Right lobe of liver (tissue), 6 donors: ENCODE results near the gene LENG8. TPM values are rescaled to one million over a fixed set of nuclear protein-coding genes. Genes with fewer than 3 reads are reported as not detected.

Source experiments
- ATAC-seq, 4 donors: fragments of 200-7000 bp; cut with Tn5 transposase; one replicate each; pipeline ENCODE4 v1.9.1; 2020; ENCODE audit warnings: mild to moderate bottlenecking in 4 of 4, moderate library complexity in 4 of 4
- DNase-seq, 3 donors: peaks; one replicate each; pipeline ENCODE4 v3.0.0-alpha.2; 2020
- H3K27ac ChIP-seq, 3 donors: fragments of 200-600 bp; one replicate each; pipeline ENCODE4 v1.8.0; 2022
- H3K27me3 ChIP-seq, 2 donors: fragments of 200-600 bp; one replicate each; pipeline ENCODE4 v1.8.0; 2022
- H3K36me3 ChIP-seq, 4 donors: fragments of 200-600 bp; sonication (generic) in 1 of 4; one replicate each; pipeline versions ENCODE4 v1.5.1 to v1.8.0; 2017 to 2022; ENCODE audit warnings: control low read depth in 1 of 4
- H3K4me1 ChIP-seq, 4 donors: fragments of 200-600 bp; sonication (generic) in 1 of 4; one replicate each; pipeline versions ENCODE4 v1.5.1 to v1.8.0; 2017 to 2022; ENCODE audit warnings: control low read depth in 1 of 4
- H3K4me3 ChIP-seq, 3 donors: fragments of 200-600 bp; one replicate each; pipeline ENCODE4 v1.8.0; 2022
- H3K9me3 ChIP-seq, 4 donors: fragments of 200-600 bp; sonication (generic) in 1 of 4; one replicate each; pipeline versions ENCODE4 v1.5.1 to v1.8.0; 2017 to 2022; ENCODE audit warnings: control low read depth in 1 of 4
- POLR2A ChIP-seq: fragments of 450-650 bp; IDR thresholded peaks from one replicate; pipeline ENCODE4 v1.6.1; 2017; ENCODE audit warnings: antibody characterized with exemption, mild to moderate bottlenecking
- WGBS: methylation state at CpG from one replicate; pipeline ENCODE4 v1.1.6; 2018; ENCODE audit warnings: low coverage, low lambda C conversion rate; ENCODE audit not compliant: insufficient coverage; ENCODE audit errors: missing lambda C conversion rate; 5-methylcytosine and 5-hydroxymethylcytosine counted together
- intact Hi-C, 2 donors: fragments of 100-400 bp; cut with DNase I; formaldehyde crosslinking; loops; one replicate each; pipeline versions ENCODE4 v1.11.2 to v1.14.1; 2022
- total RNA-seq, 6 experiments: library from RNA; depleted of rRNA in 2 of 6; stranded (reverse); fragments of >200 nt in 2 of 6; fragmentation: NEBNext Ultra II Directional in 3 of 6; extraction: Animal tissue kit (Norgen Biotek cat#: 25700) in 3 of 6; gene quantifications; one replicate each; pipeline versions ENCODE4 v1.1.0 to v1.2.4, GENCODE V29; 2016 to 2023
- TF ChIP-seq, protein P1 (sequence below), 4 donors: fragments of 200-600 bp in 3 of 4; fragments of 450-650 bp in 1 of 4; IDR thresholded peaks; one replicate each; pipeline versions ENCODE4 v1.5.1 to v1.8.0; 2016 to 2022; ENCODE audit warnings: antibody characterized with exemption in 4 of 4, mild to moderate bottlenecking in 2 of 4
- donor health status: DM: no; HTN: yes; CAD: no.
- donor health status: DM: no; HTN: no; CAD: no.
- donor health status: DM: no; HTN: no; CAD: no.
- donor health status: DM: no; HTN: yes; CAD: no.
- donor health status: DM: no; HTN: yes; CAD: no.

The LENG8 gene
- total RNA-seq, 6 experiments from 2014 or later, result 29.8 to 66.3 (median 41.1) TPM

GRCh38 chr19:54449701-54450069 is 686 bp downstream of the LENG8 start:
- no peaks in the 10 kb centered on the region for H3K27me3 ChIP-seq
- H3K9me3 ChIP-seq, result no peaks in the 10 kb centered on the region
- TF ChIP-seq, protein P1, sequence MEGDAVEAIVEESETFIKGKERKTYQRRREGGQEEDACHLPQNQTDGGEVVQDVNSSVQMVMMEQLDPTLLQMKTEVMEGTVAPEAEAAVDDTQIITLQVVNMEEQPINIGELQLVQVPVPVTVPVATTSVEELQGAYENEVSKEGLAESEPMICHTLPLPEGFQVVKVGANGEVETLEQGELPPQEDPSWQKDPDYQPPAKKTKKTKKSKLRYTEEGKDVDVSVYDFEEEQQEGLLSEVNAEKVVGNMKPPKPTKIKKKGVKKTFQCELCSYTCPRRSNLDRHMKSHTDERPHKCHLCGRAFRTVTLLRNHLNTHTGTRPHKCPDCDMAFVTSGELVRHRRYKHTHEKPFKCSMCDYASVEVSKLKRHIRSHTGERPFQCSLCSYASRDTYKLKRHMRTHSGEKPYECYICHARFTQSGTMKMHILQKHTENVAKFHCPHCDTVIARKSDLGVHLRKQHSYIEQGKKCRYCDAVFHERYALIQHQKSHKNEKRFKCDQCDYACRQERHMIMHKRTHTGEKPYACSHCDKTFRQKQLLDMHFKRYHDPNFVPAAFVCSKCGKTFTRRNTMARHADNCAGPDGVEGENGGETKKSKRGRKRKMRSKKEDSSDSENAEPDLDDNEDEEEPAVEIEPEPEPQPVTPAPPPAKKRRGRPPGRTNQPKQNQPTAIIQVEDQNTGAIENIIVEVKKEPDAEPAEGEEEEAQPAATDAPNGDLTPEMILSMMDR (IDR thresholded peaks at IDR 0.05), result no peak
- TF ChIP-seq POLR2A, result no peak
- H3K4me3 ChIP-seq, result peak overlapping the region; percentile 88 to 98 (median 93)
- no peak for ATAC-seq
- DNase-seq, result no peak
- 0% methylated on average over 12 of the region's 21 CpGs for WGBS
- H3K36me3 ChIP-seq, result peaks cover 17 to 38% (median 26%) of the 10 kb centered on the region in 4 donors
- intact Hi-C loops, result no loop called here
- H3K4me1 ChIP-seq, result peaks cover 0 to 35% (median 5%) of the 10 kb centered on the region in 4 donors
- H3K27ac ChIP-seq, result peak overlapping the region; percentile 79 to 95 (median 87)

- Histone ChIP-seq H3K27me3 (no peaks in the 10 kb centered on the region), H3K4me3 (no peak overlapping the region), H3K27ac (no peak overlapping the region), H3K4me1 (peaks cover 0 to 25% (median 5%) of the 10 kb centered on the region in 4 donors), H3K9me3 (no peaks in the 10 kb centered on the region), H3K36me3 (peaks cover 24 to 52% (median 39%) of the 10 kb centered on the region in 4 donors)
- intact Hi-C loops, result no loop called here
- TF ChIP-seq, protein P1 (IDR thresholded peaks at IDR 0.05), result no peak
- no peak for TF ChIP-seq POLR2A
- DNase-seq, result no peak
- 57% methylated on average over 9 of the region's 9 CpGs for WGBS
- ATAC-seq, result no peak
Measured at GRCh38 chr19:54451331-54451871, 2.4 kb downstream of the LENG8 start.

DNA sequence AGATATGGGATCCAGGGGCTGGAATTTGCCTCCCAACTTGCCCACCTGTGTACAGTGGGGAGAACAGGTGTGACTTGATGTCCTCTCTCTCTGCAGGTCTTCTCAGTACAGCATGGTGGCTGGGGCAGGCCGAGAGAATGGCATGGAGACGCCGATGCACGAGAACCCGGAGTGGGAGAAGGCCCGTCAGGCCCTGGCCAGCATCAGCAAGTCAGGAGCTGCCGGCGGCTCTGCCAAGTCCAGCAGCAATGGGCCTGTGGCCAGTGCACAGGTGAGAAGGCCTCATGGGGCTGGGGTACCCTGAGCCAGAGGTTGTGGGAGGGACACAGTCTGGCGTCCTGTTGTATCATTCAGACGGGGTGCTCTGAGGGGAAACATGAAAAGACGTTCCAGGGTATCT is 3.0 kb downstream of the LENG8 start:
- Histone ChIP-seq H3K27ac (no peak overlapping the region), H3K27me3 (no peaks in the 10 kb centered on the region), H3K36me3 (peaks cover 24 to 58% (median 42%) of the 10 kb centered on the region in 4 donors), H3K9me3 (no peaks in the 10 kb centered on the region), H3K4me3 (no peak overlapping the region), H3K4me1 (peaks cover 0 to 21% (median 5%) of the 10 kb centered on the region in 4 donors)
- ATAC-seq (no peak), DNase-seq (no peak)
- intact Hi-C loops, result no loop called here
- TF ChIP-seq, protein P1 (IDR thresholded peaks at IDR 0.05), result no peak
- TF ChIP-seq POLR2A, result no peak
- 100% methylated on average over 2 of the region's 11 CpGs for WGBS

- H3K9me3 ChIP-seq, result no peaks in the 10 kb centered on the region
- no peak for DNase-seq
- ATAC-seq, result no peak
- H3K36me3 ChIP-seq, result peaks cover 26 to 64% (median 46%) of the 10 kb centered on the region in 4 donors
- H3K27ac ChIP-seq, result no peak overlapping the region
- no peak for TF ChIP-seq POLR2A
- TF ChIP-seq, protein P1 (IDR thresholded peaks at IDR 0.05), result no peak
- no peaks in the 10 kb centered on the region for H3K27me3 ChIP-seq
- no peak overlapping the region for H3K4me3 ChIP-seq
- intact Hi-C loops, result no loop called here
- H3K4me1 ChIP-seq, result peaks cover 0 to 14% (median 5%) of the 10 kb centered on the region in 4 donors
- 83% methylated on average over 1 of the region's 11 CpGs for WGBS
Measured at GRCh38 chr19:54452626-54453025, 3.6 kb downstream of the LENG8 start.
